ENCODE results near the gene PARD3B. TPM values are rescaled to one million over a fixed set of nuclear protein-coding genes. Genes with fewer than 3 reads are reported as not detected.
A peak's percentile ranks its signal among the peaks of the same experiment; 100 is the strongest.

The PARD3B gene
- total RNA-seq, 1 donor from 2014 or later: 16.4 TPM

- peak; percentile 75 for DNase-seq (ENCODE audit: low read depth)
Observed at GRCh38 chr2:205556357-205556756, 1011.1 kb downstream of the PARD3B start.

GRCh38 chr2:205556841-205557539 is 1011.7 kb downstream of the PARD3B start:
- DNase-seq (ENCODE audit: low read depth): no peak

GRCh38 chr2:205557873-205558272 is 1012.6 kb downstream of the PARD3B start:
- DNase-seq (ENCODE audit: low read depth): no peak

- no peak for DNase-seq (ENCODE audit: low read depth)
Observed at GRCh38 chr2:205561441-205561840, 1016.2 kb downstream of the PARD3B start.

- DNase-seq (ENCODE audit: low read depth): no peak
Observed at GRCh38 chr2:205563646-205564045, 1018.4 kb downstream of the PARD3B start.

- DNase-seq (ENCODE audit: low read depth): no peak
Observed at GRCh38 chr2:205564346-205565141, 1019.3 kb downstream of the PARD3B start.

GRCh38 chr2:205565142-205565522 is 1019.9 kb downstream of the PARD3B start:
- DNase-seq (ENCODE audit: low read depth): no peak

GRCh38 chr2:205566606-205567168 is 1021.4 kb downstream of the PARD3B start:
- DNase-seq (ENCODE audit: low read depth): no peak

GRCh38 chr2:205568620-205569019 is 1023.3 kb downstream of the PARD3B start:
- DNase-seq (ENCODE audit: low read depth): peak; percentile 16

- DNase-seq (ENCODE audit: low read depth): no peak
Observed at GRCh38 chr2:205570648-205571047, 1025.4 kb downstream of the PARD3B start.

- no peak for DNase-seq (ENCODE audit: low read depth)
Observed at GRCh38 chr2:205571360-205571959, 1026.2 kb downstream of the PARD3B start.

GRCh38 chr2:205574001-205574400 is 1028.7 kb downstream of the PARD3B start:
- no peak for DNase-seq (ENCODE audit: low read depth)

GRCh38 chr2:205579335-205579734 is 1034.1 kb downstream of the PARD3B start:
- no peak for DNase-seq (ENCODE audit: low read depth)

GRCh38 chr2:205580212-205580987 is 1035.1 kb downstream of the PARD3B start:
- peak; percentile 32 for DNase-seq (ENCODE audit: low read depth)

GRCh38 chr2:205582366-205582765 is 1037.1 kb downstream of the PARD3B start:
- no peak for DNase-seq (ENCODE audit: low read depth)

- DNase-seq (ENCODE audit: low read depth): no peak
Observed at GRCh38 chr2:205585449-205586383, 1040.4 kb downstream of the PARD3B start.

- no peak for DNase-seq (ENCODE audit: low read depth)
Observed at GRCh38 chr2:205586626-205587025, 1041.4 kb downstream of the PARD3B start.

GRCh38 chr2:205589479-205589878 is 1044.2 kb downstream of the PARD3B start:
- DNase-seq (ENCODE audit: low read depth): no peak

- no peak for DNase-seq (ENCODE audit: low read depth)
Observed at GRCh38 chr2:205590759-205591158, 1045.5 kb downstream of the PARD3B start.

GRCh38 chr2:205593891-205594290 is 1048.6 kb downstream of the PARD3B start:
- DNase-seq (ENCODE audit: low read depth): no peak

- no peak for DNase-seq (ENCODE audit: low read depth)
Observed at GRCh38 chr2:205596581-205596980, 1051.3 kb downstream of the PARD3B start.
